HG03432 (cell line): ENCODE data around the gene LINGO4.
"Not testable (repeated sequence)": the region's sequence is repeated elsewhere in the genome, so short reads cannot be mapped to it uniquely, and the experiment has no call there.

Source experiments
- ATAC-seq: cut with Tn5 transposase; IDR thresholded peaks from one replicate; pipeline ENCODE4 v1.9.1; 2021; ENCODE audit warnings: mild to moderate bottlenecking, moderate library complexity; ENCODE audit not compliant: unreplicated experiment

The LINGO4 gene

DNA sequence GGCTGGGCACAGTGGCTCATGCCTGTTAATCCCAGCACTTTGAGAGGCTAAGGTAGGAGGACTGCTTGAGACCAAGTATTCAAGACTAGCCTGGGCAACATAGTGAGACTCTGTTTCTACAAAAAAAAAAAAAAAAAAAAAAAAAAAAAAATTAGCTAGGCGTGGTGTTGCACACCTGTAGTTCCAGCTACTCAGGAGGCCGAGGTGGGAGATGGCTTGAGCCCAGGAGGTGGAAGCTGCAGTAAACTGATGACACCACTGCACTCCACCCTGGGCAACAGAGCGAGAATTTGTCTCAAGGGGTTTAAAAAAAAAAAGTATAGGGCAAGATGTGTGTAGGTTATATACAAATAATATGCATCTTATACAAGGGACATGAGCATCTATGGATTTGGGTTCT lies 17.5 kb downstream of the LINGO4 start:
- ATAC-seq = no peak

DNA sequence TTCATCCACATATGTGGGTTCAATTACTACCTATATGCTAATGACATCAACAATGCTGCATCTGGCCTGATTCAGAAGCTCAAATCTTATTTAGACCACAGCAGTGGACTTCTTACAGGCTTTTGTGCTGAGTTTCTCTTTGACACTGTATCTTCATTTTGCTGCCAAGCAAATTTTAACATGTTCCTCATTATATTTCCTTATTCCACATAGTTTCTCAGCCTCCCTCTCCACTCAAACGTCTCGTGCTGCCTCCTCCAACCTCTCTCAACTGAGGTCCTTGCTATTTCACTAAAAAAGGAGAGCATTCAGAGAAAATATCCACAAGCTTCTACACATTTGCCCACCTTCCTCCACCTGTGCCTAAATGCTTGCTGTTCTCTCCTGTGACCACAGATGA lies 21.4 kb downstream of the LINGO4 start:
- no peak for ATAC-seq

DNA sequence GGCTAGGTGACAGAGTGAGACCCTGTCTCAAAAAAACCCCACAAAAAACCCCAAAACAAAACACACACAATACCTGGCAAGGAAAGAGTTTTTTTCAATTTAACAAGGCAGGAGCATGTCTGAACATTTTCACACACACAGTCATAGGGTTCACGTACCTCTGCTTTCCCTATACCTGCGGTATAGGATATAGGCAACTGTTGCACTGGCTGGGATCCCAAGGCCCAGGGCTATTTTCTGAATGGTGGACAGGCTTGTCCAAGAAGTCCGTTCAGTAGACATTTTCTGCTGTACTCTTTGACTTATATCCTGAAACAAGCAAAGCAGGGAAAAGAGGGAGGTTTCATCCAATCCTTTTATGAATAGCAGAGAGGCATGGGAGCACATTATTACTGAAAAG lies 22.5 kb downstream of the LINGO4 start:
- ATAC-seq = no peak

DNA sequence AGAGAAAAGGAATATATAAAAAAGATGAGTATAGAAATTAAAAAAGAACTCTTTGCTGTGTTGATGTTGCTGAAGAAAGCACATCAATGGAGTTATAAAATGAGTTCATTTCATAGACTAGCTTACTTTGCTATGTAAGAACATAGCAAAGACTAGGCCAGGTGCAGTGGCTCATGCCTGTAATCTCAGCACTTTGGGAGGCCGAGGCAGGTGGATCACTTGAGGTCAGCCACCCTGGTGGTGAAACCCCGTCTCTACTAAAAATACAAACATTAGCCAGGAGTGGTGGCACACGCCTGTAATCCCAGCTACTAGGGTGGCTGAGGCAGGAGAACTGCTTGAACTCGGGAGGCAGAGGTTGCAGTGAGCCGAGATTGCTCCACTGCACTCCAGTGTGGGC lies 23.2 kb downstream of the LINGO4 start:
- ATAC-seq = not testable (repeated sequence)

DNA sequence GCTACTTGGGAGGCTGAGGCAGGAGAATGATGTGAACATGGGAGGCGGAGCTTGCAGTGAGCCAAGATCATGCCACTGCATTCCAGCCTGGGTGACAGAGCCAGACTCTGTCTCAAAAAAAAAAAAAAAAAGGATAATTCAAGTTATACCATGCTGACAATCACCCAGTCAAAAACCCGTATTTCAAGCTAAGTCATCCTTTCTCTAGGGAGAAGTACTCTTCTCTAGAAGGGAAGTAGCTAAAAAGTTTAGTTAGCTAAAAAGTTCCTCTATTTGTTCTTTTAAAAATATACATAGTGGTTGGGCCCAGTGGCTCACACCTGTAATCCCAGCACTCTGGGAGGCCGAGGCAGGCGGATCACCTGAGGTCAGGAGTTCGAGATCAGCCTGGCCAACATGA lies 24.5 kb downstream of the LINGO4 start:
- ATAC-seq = not testable (repeated sequence)

DNA sequence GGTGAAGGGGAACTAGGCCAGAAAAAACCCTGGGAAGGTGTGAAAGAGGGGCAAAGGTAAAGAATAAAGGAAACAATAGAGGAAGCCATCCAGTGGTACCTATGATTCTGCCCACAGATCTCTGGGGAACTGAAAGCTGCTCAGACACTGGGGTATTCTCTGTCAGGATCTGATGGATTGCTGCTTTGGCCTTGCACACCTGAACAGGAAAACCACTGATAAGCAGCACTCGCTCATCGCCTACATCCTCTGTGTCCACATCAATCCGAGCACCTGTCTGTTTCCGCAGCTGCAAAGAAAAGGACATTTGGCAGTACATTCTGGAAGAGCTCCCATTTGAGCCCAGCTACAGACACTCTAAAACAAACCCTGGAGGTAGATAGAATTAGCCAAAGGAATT lies 25.4 kb downstream of the LINGO4 start:
- no peak for ATAC-seq

DNA sequence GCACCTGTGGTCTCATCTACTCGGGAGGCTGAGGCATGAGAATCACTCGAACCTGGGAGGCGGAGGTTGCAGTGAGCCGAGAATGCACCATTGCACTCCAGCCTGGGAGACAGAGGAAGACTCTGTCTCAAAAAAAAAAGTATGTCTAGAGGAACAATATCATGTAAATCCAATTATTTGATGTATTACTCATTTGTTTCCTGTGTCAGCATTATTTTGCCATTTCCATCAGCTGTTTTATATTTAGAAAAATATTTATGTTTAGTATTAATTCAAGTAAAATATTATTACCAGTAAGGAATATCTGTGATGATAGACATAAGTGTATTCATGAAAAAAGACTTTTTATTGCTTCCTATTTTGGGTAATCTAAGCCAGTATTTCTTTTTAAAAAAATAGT lies 27.9 kb downstream of the LINGO4 start:
- ATAC-seq = no peak

DNA sequence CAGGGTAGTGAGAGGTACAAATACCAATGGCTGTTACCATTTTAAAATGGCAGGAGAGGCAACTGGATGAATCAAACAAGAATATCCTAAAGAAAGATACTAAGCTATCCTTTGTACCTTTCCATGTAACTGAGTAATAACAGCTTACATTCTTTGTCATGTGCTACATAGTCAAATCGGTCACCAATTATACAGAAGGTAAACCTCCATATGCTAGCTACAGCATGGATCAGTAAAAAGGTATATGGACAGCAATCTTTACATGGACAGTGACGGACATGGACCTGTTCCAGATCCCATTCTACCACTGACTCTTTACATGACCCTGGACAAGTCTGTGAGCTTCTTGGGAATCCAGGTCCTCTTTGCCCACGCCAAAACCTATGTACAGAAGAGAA lies 28.6 kb downstream of the LINGO4 start:
- no peak for ATAC-seq

DNA sequence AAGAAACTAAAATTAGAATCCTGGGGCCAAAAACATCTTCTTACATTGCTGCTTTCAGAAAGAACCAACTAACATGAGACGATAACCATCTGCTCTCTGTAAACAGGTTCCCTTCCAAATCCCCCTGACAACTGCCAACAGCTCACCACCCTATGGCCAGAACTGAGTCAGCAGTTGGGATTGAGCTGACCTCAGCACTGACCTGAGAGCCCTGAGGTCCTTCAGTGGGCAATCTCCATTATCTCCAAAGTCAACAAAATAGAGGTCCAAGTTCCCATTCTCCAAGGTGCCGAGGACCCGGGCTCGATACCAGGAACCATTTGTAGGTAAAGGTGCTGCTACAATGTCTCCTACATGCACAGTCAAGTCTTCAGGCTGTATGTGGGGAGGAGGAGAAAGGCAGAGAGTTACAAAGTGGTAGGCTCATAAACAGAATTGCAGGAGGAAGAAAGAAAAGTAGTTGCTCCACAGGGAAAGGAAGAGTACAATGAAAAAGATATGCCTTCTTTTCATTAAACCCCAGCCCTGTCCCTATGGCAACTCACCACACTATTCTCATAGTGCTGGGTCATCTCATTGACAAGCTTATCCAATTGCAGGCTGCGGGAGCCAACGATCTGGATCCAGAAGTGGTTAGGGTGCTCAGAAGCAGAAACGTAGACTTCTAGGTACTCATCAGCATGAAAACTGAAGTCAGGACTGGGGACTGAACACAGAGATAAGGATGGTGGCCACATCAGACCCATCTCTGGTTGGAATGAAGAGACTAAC lies 29.1 kb downstream of the LINGO4 start:
- ATAC-seq = no peak

DNA sequence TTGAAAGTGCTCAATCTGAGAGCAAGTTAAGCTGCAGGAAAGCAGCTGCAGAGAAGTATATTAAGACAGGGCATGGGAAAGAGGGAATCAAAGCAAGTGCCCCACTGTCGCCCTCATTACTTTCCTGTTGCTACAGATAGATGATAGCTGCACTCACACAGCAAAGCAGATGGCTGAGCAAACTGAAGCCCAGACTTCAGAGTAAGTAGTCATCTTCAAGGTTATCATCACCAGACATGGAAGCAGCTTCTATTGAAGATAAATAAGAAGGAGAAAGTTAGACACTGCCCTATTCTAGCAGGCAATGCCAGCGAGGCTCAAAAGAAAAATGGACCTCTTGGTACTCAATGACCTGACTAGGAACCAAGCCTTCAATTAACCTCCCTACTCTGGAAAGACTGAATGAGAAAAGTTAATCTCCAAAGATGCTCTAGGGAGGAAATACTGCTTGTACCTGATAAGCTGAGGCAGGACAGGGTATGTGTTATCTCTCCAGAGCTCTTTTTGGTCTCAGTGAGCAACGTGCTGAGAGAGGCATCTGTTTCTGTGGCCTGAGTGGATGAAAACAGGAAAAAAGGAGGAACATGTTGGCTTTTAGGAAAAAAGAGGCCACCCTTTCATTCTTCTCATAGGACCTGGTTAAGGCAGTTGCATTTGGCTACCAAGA lies 30.8 kb downstream of the LINGO4 start:
- no peak for ATAC-seq

DNA sequence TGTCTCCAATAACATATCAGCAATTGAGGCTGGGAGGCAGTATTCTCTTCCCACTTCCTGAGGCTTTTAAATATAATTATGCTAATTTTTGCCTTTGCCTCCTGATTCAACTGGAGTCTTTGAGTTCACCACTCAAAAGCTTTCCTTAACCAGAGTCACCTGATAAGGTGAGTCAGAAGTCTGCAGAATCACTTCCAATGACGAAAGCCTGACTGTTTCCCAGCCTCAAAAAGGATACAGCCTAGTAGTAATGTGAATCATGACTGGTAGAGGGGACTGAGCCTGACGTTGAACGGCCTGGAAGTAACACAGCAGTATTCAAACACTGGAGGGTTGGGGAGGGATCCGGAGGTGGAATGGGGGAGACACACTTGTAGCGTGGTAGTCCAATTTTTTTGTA lies 31.5 kb downstream of the LINGO4 start:
- no peak for ATAC-seq

DNA sequence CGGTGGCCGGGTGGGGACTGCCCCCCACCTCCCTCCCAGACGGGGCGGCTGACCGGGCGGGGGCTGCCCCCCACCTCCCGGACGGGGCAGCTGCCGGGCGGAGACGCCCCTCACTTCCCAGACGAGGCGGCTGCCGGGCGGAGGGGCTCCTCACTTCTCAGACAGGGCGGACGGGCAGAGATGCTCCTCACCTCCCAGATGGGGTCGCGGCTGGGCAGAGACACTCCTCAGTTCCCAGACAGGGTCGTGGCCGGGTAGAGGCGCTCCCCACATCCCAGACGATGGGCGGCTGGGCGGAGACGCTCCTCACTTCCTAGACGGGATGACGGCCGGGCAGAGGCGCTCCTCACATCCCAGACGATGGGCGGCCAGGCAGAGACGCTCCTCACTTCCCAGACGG lies 35.9 kb downstream of the LINGO4 start:
- ATAC-seq = not testable (repeated sequence)

DNA sequence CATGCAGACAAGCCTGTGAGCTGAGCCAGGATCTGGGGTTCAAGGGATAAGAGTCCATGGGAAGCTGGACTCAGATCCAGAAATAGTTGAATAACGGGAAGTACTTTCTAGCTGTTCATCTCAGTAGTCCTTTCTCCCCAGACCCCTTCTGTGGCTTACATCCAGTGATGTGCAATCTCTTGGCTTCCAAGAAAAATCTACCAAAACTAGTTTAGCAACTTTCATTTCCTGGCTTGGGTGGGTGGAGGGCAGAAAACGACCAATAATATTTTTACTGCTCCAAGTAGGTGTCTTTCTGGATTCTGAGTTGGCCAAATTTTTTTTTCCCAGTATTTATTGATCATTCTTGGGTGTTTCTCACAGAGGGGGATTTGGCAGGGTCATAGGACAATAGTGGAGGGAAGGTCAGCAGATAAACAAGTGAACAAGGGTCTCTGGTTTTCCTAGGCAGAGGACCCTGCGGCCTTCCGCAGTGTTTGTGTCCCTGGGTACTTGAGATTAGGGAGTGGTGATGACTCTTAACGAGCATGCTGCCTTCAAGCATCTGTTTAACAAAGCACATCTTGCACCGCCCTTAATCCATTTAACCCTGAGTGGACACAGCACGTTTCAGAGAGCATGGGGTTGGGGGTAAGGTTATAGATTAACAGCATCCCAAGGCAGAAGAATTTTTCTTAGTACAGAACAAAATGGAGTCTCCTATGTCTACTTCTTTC lies 36.7 kb downstream of the LINGO4 start:
- not testable (repeated sequence) for ATAC-seq

DNA sequence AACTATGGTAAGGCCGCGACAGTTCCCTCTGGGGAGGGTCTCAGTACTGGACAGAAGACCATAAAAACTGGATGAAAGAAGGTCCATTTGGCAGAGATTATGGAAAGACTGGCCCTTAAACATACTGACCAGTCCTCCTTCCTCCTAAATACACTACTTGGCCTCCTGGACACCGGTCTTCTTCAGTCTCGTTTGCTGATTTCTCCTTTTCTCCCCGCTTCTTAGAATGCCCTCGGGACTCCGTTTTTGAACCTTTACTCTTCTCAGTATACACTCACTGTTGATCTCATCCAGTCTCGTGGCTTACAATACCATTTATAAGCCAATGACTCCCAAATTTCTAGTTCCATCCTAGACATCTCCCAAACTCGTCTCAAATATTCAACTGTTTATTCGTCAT lies 41.2 kb downstream of the LINGO4 start:
- no peak for ATAC-seq

DNA sequence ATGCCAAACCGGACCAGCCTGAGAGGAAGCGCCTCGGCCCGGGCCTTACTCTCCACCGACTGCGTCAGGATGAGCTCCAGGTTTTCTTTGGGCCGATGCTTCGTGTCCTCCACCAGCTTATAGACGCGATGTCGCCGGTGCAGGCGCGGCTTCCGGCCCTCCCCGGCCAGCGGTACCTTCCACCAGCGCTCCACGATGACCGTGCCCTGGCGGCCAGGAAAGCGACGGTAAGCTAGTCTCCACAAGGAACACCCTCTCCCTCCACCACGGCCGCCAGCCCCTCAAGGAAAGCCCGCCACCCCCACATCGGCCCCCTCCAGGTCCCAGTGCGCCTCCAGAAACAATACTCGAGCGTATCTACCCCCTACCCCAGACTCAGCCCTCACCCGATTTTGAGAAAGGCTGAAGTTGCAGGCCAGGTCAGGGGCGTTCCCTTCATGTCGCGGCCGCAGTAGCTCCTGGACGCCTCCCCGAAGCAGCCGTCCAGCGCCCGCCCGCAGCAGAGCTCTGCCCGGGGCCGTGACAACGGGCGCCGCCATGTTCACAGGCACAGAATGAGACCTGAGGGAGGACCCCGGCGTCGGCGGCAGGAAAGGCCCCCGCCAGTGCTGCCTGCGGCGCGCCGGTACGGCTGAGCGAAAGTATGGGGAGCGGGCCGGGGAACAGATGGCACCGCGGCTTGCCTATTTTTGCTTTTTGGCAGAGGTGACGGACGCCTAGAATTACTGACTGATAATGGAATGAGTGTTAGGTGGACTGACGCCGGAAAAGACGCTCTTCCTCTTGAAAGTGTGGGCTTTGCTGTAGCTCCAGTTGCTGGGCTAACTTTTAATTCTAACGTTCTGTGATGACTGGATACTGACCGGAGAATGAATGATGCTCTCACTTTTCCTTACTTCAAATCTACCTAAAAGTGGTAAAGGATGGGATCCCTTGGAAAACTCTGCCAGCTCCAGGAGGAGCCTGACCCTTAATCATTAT lies 42.0 kb downstream of the LINGO4 start, which contains the start of gene MRPL9:
TSS of gene MRPL9 (minus strand) at position 556 of the 981 bp plus-strand sequence. CDS start at position 539, 17 bp downstream.
- ATAC-seq = peak; percentile 97

DNA sequence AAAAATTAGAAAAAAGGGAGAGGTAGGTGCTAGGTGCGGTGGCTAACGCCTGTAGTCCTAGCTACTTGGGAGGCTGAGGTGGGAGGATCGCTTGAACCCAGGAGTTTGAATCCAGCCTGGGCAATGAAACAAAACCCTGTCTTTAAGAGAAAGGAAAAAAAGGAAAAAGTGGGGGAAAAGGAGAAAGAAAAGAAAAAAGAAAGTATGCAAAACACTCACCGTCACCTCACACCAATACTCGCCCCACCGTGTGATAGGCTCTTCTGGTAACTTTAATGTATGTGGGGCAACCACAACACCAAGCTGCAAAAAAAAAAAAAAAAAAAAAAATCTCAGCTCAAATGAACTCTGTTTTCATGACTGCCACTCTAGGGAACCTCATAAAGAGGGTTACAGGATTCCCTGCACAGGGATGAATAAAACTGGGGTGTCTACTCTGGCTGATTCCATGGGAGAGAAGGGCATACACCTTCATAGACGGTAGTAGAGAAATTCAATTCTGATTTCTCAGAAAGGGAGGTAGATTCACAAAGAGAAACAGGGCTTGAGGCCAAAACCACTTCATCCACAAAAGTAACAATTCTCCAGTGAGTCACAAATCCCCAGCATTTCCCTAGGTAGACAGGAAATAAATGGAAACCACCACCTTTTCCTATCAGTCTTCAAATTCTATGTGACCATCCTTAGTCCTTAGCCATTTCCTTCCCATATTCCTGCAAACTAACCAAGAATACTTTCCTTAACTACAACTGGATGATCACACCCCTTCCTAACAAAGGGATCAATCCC lies 44.4 kb downstream of the LINGO4 start:
- ATAC-seq = no peak

DNA sequence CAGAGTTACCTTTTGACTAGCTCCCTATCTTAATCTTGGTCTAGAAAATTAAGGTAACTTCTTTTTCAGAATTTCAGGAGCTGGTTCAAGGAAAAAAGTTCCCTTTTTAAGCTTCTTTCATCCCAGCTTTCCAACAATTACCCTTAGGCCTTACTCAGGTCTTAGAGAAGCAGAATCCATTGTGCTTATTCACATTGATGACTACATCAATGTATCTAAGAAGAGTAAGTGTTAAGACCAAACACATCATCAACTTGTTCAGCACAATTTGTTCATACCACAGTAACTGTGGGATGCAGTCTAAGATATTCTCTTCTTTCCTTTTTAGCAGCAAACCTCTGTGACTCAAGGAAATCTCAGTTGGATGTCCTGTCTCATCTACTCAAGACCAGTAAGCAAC lies 46.0 kb downstream of the LINGO4 start:
- ATAC-seq = no peak

DNA sequence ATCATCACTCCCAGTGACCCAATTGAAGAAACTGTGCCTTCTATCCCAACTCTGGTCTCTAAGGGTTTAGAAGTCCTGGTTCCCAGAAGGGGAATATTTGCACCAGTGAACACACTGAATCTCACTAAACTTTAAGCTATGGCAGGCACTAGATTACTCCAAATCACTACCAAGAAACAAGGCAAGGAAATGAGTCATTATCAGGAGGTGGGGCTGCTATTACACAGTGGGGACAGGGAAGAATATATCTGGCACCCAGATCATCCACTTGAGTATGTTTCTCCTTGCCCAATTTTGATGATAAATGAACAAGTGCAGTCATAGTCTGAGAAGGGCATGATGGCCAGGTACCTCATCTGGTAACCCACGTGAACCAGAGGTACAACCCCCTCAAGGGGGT lies 48.9 kb downstream of the LINGO4 start:
- ATAC-seq = no peak
